ENCODE measurements around the gene TRRAP. TPM values are rescaled to one million over a fixed set of nuclear protein-coding genes. Genes with fewer than 3 reads are reported as not detected.
A peak's percentile ranks its signal among the peaks of the same experiment; 100 is the strongest.

TRRAP gene
- total RNA-seq, 1 donor from 2014 or later = 66.9 TPM

- H3K4me1 Mint-ChIP-seq = no peaks in the 10 kb centered on the region
- no peaks in the 10 kb centered on the region for H3K9me3 Mint-ChIP-seq
- H3K36me3 Mint-ChIP-seq (ENCODE audit: low read depth) = peaks cover 21% of the 10 kb centered on the region
- H3K4me3 Mint-ChIP-seq = no peak overlapping the region
- no peak for DNase-seq (ENCODE audit: low read depth, low spot score)
- H3K27me3 Mint-ChIP-seq (ENCODE audit: low read depth) = no peaks in the 10 kb centered on the region
- H3K27ac Mint-ChIP-seq (ENCODE audit: unreplicated experiment) = no peak overlapping the region
- no peak for TF ChIP-seq CTCF (conservative IDR thresholded peaks at IDR 0.05)
These were observed 91.8 kb downstream of the TRRAP start for GRCh38 chr7:98970016-98970615.

- H3K4me3 Mint-ChIP-seq = no peak overlapping the region
- peaks cover 17% of the 10 kb centered on the region for H3K36me3 Mint-ChIP-seq (ENCODE audit: low read depth)
These were observed 92.5 kb downstream of the TRRAP start for GRCh38 chr7:98970805-98971204.

GRCh38 chr7:98974205-98974604 is 95.9 kb downstream of the TRRAP start:
- H3K4me1 Mint-ChIP-seq = no peaks in the 10 kb centered on the region
- H3K27ac Mint-ChIP-seq (ENCODE audit: unreplicated experiment) = peak overlapping the region; percentile 78
- H3K9me3 Mint-ChIP-seq = no peaks in the 10 kb centered on the region
- H3K27me3 Mint-ChIP-seq (ENCODE audit: low read depth) = no peaks in the 10 kb centered on the region
- no peak overlapping the region for H3K4me3 Mint-ChIP-seq
- no peak for TF ChIP-seq CTCF (conservative IDR thresholded peaks at IDR 0.05)
- no peak for DNase-seq (ENCODE audit: low read depth, low spot score)
- peaks cover 22% of the 10 kb centered on the region for H3K36me3 Mint-ChIP-seq (ENCODE audit: low read depth)

More at GRCh38 chr7:98970805-98971204, 92.5 kb downstream of the TRRAP start:
- no peak for TF ChIP-seq CTCF (conservative IDR thresholded peaks at IDR 0.05)
- no peaks in the 10 kb centered on the region for H3K27me3 Mint-ChIP-seq (ENCODE audit: low read depth)
- H3K9me3 Mint-ChIP-seq = no peaks in the 10 kb centered on the region
- DNase-seq (ENCODE audit: low read depth, low spot score) = no peak
- H3K27ac Mint-ChIP-seq (ENCODE audit: unreplicated experiment) = no peak overlapping the region
- H3K4me1 Mint-ChIP-seq = no peaks in the 10 kb centered on the region

- Mint-ChIP-seq H3K36me3 (ENCODE audit: low read depth) (peaks cover 28% of the 10 kb centered on the region), H3K4me1 (no peaks in the 10 kb centered on the region), H3K9me3 (no peaks in the 10 kb centered on the region), H3K27ac (ENCODE audit: unreplicated experiment) (no peak overlapping the region), H3K27me3 (ENCODE audit: low read depth) (no peaks in the 10 kb centered on the region), H3K4me3 (no peak overlapping the region)
- no peak for DNase-seq (ENCODE audit: low read depth, low spot score)
- no peak for TF ChIP-seq CTCF (conservative IDR thresholded peaks at IDR 0.05)
These were observed 96.8 kb downstream of the TRRAP start for GRCh38 chr7:98974906-98975816.

GRCh38 chr7:98976396-98977185 is 98.3 kb downstream of the TRRAP start:
- no peak overlapping the region for H3K27ac Mint-ChIP-seq (ENCODE audit: unreplicated experiment)
- TF ChIP-seq CTCF (conservative IDR thresholded peaks at IDR 0.05) = no peak
- no peaks in the 10 kb centered on the region for H3K27me3 Mint-ChIP-seq (ENCODE audit: low read depth)
- H3K9me3 Mint-ChIP-seq = no peaks in the 10 kb centered on the region
- H3K4me3 Mint-ChIP-seq = no peak overlapping the region
- H3K4me1 Mint-ChIP-seq = no peaks in the 10 kb centered on the region
- H3K36me3 Mint-ChIP-seq (ENCODE audit: low read depth) = peaks cover 26% of the 10 kb centered on the region
- DNase-seq (ENCODE audit: low read depth, low spot score) = no peak
